Inflammatory macrophage treated with lipopolysaccharide for 1 hour (primary cell): ENCODE data around the gene IGSF11.
"Not testable (repeated sequence)": the region's sequence is repeated elsewhere in the genome, so short reads cannot be mapped to it uniquely, and the experiment has no call there.

Source experiments
- DNase-seq, 2 donors: peaks; one replicate each; pipeline ENCODE4 v3.0.0-alpha.2; 2020 to 2022

IGSF11 gene

DNA sequence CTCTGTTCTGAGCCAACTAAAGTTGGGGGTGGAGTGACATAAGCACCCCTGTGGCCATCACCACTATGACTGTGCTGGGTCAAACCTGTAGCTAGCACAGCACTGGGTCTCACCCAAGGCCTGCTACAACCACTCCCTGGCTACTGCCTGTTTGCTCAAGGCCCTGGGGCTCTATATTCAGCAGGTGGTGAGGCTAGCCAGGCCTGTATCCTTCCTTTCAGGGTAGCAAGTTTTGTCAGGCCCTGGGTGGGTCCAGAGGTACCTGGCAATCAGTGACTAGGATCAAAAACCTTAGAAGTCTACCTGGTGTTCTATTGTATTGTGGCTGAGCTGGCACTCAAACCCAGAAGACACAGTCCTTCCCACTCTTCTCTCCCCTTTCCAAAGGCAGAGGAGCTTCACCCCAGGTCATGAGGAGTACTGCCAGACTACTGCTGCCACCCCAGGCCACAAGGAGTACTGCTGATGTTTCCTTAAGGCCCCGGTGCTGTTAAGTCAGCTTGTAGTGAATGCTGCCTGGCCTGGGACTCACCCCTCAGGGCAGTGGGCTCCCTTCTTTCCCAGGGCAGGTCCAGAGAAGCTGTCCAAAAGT lies 170.8 kb downstream of the IGSF11 start:
- no peak for DNase-seq

DNA sequence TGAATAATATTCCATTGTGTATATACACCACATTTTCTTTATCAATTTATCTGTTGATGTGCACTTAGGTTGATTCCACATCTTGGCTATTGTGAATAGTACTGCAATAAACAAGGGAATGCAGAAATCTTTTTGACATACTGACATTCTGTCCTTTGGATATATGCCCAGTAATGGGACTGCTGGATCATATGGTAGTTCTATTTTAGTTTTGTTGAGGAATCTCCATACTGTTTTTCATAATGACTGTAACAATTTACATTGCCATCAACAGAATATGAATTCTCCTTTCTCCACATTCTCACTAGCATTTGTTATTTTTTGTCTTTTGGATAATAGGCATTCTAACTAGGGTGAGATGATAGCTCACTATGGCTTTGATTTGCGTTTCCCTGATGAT lies 174.7 kb downstream of the IGSF11 start:
- DNase-seq, result no peak

DNA sequence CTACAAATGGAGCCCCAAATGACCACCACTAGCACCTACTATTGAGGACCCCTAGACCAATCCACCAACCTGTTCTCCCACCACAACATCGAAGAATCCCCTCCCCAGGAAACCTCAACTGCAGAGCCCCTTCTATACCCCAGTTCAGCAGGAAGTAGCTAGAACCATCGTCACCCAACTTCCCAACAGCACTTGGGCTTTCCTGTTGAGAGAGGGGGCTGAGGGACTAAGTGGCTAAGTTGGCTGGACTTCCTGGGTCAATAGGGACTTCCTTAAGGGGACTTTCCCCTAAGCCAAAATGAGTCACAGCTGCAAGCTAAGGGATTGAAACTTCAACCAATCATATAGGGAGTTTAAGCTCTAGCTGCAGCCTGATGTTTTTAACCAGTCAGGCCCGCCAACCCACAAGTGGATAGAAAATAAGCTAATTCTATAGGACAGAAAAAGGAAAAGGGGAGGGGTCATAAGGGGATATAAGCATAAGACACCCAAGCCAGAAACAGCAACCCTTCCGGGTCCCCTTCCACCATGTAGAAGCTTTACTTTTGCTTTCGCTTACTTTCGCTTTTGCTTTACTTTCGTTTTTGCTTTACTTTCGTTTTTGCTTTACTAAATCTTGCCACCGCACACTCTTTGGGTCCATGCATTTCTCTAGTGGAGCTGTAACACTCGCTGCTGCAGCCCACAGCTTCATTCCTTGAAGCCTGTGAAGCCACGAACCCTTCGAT lies 183.0 kb downstream of the IGSF11 start:
- not testable (repeated sequence) for DNase-seq

DNA sequence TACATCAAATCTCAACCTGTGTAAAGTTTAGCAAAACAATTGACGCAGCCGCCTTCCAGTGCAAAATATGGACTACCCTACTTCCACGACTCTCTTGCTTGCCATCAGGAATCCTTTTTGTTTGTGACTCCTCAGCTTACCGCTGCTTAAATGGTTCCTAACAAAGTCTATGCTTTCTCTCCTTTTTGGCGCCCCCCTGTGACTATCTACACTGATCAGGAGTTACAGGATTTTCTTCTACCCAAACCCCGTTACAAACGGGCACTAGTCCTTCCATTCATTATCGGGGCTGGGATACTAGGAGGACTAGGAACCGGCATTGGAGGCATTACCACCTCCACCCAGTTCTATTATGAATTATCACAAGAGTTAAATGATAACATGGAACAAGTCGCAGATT lies 184.0 kb downstream of the IGSF11 start:
- DNase-seq, result no peak
